ENCODE measurements around the gene URB1.

DNA sequence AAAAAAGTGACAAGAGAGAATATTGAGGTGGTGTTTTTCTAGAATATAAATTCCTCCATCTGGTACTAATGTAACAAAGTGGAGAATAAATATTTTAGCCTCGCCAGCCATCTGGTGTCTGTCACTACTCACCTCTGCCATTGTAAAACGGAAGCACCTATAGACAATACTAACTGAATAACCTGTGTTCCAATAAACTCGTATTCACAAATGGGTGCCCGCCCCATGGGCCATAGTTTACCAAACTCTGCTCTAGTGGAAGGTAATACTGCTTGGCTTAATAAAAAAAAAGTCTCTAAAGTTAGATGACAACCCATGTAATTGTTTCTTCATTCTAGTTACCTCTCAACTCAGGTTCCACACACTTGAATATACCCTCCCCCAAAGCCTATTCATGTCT is 122.1 kb downstream of the URB1 start:
- TF ChIP-seq HNRNPK (IDR thresholded peaks at IDR 0.05; ENCODE audit: low read depth, low read length, poor library complexity, severe bottlenecking) (no peak), TAL1 (IDR thresholded peaks at IDR 0.05) (no peak), LEF1 (IDR thresholded peaks at IDR 0.05) (no peak), ZNF133 (CRISPR knock-in tag; IDR thresholded peaks at IDR 0.05) (no peak), CREBBP (IDR thresholded peaks at IDR 0.05; ENCODE audit: low read depth, low read length) (no peak)
- TF ChIP-seq, protein P1, sequence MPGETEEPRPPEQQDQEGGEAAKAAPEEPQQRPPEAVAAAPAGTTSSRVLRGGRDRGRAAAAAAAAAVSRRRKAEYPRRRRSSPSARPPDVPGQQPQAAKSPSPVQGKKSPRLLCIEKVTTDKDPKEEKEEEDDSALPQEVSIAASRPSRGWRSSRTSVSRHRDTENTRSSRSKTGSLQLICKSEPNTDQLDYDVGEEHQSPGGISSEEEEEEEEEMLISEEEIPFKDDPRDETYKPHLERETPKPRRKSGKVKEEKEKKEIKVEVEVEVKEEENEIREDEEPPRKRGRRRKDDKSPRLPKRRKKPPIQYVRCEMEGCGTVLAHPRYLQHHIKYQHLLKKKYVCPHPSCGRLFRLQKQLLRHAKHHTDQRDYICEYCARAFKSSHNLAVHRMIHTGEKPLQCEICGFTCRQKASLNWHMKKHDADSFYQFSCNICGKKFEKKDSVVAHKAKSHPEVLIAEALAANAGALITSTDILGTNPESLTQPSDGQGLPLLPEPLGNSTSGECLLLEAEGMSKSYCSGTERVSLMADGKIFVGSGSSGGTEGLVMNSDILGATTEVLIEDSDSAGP (CRISPR knock-in tag; IDR thresholded peaks at IDR 0.05): no peak
